Lower lobe of right lung (tissue), 2 donors: ENCODE data around the gene RPTOR. TPM values are rescaled to one million over a fixed set of nuclear protein-coding genes. Genes with fewer than 3 reads are reported as not detected.
"Not testable (repeated sequence)": the region's sequence is repeated elsewhere in the genome, so short reads cannot be mapped to it uniquely, and the experiment has no call there.

Experiments used
- ATAC-seq, 2 donors: fragments of 200-7000 bp; cut with Tn5 transposase; one replicate each; pipeline ENCODE4 v1.9.1; 2020 to 2022; ENCODE audit warnings: mild to moderate bottlenecking in 2 of 2, moderate library complexity in 2 of 2
- DNase-seq: peaks from one replicate; pipeline ENCODE4 v3.0.0-alpha.2; 2020
- H3K27ac ChIP-seq: fragments of 200-600 bp; one replicate; pipeline ENCODE4 v1.8.0; 2022
- H3K27me3 ChIP-seq: fragments of 200-600 bp; one replicate; pipeline ENCODE4 v1.8.0; 2022; ENCODE audit warnings: low read depth
- H3K36me3 ChIP-seq: fragments of 200-600 bp; one replicate; pipeline ENCODE4 v1.8.0; 2022; ENCODE audit warnings: mild to moderate bottlenecking
- H3K4me1 ChIP-seq: fragments of 200-600 bp; one replicate; pipeline ENCODE4 v1.8.0; 2022
- H3K4me3 ChIP-seq: fragments of 200-600 bp; one replicate; pipeline ENCODE4 v1.8.0; 2022; ENCODE audit warnings: mild to moderate bottlenecking
- H3K9me3 ChIP-seq: fragments of 200-600 bp; one replicate; pipeline ENCODE4 v1.8.0; 2022
- intact Hi-C: fragments of 100-400 bp; cut with DNase I; formaldehyde crosslinking; loops from one replicate; pipeline ENCODE4 v1.11.0; 2022
- total RNA-seq: library from RNA; stranded (reverse); fragmentation: NEBNext Ultra II Directional; extraction: Animal tissue kit (Norgen Biotek cat#: 25700); gene quantifications from one replicate; pipeline ENCODE4 v1.2.1, GENCODE V29; 2021
- TF ChIP-seq, protein P1 (sequence below): fragments of 200-600 bp; IDR thresholded peaks from one replicate; pipeline ENCODE4 v1.8.0; 2022; ENCODE audit warnings: antibody characterized with exemption, mild to moderate bottlenecking
- donor health status: DM: no; HTN: yes; CAD: no; lungs with severe emphysema.

Gene RPTOR
- total RNA-seq, 1 donor from 2014 or later: 34.0 TPM

DNA sequence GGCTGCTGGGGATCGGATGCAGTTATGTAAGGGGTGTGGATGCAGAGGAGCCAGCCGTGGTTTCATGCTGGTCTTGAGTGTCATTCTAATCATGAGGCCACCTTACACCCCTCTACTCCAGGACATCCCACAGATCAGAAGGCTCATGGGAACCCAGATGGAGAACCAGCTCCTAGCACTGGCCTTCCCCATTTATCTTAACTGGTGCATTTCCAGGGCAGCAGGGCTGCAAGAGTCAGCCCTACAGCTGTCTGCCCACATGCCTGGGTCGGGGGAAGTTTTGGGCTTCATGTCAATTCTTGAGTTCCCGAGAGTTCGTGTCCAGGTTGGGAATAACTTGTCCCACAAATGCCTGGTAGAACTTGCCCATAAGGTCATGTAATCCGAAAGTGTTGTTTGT, 29.1 kb downstream of the RPTOR start:
- H3K4me3 ChIP-seq: no peak overlapping the region
- H3K4me1 ChIP-seq: no peaks in the 10 kb centered on the region
- intact Hi-C loops: loop anchor here (10.0 kb wide), 1 partner anchor 149 kb away; no protein-coding TSS in a partner anchor
- no peak overlapping the region for H3K27ac ChIP-seq
- DNase-seq (no peak), ATAC-seq (no peak)
- no peaks in the 10 kb centered on the region for H3K27me3 ChIP-seq
- TF ChIP-seq, protein P1, sequence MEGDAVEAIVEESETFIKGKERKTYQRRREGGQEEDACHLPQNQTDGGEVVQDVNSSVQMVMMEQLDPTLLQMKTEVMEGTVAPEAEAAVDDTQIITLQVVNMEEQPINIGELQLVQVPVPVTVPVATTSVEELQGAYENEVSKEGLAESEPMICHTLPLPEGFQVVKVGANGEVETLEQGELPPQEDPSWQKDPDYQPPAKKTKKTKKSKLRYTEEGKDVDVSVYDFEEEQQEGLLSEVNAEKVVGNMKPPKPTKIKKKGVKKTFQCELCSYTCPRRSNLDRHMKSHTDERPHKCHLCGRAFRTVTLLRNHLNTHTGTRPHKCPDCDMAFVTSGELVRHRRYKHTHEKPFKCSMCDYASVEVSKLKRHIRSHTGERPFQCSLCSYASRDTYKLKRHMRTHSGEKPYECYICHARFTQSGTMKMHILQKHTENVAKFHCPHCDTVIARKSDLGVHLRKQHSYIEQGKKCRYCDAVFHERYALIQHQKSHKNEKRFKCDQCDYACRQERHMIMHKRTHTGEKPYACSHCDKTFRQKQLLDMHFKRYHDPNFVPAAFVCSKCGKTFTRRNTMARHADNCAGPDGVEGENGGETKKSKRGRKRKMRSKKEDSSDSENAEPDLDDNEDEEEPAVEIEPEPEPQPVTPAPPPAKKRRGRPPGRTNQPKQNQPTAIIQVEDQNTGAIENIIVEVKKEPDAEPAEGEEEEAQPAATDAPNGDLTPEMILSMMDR: no peak
- H3K9me3 ChIP-seq: no peaks in the 10 kb centered on the region
- H3K36me3 ChIP-seq: no peaks in the 10 kb centered on the region

DNA sequence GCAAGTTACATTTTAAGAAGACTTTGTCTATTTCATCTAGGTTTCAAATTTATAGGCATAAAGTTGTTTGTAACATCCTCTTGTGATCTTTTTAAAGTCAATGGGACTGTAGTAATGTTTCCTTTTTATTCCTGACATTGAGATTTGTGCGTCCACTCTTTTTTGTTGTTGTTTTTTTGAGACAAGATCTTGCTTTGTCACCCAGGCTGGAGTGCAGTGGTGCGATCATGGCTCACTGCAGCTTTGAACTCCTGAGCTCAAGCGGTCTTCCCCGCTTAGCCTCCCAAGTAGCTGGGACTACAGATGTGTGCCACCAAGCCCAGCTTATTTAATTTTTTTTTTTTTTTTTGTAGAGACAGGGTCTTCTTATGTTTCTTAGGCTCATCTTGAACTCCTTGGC, 29.9 kb downstream of the RPTOR start:
- intact Hi-C loops: loop anchor here (10.0 kb wide), 1 partner anchor 150 kb away; no protein-coding TSS in a partner anchor
- ATAC-seq (no peak), DNase-seq (no peak)
- H3K4me1 ChIP-seq: no peaks in the 10 kb centered on the region
- H3K27me3 ChIP-seq: no peaks in the 10 kb centered on the region
- no peaks in the 10 kb centered on the region for H3K9me3 ChIP-seq
- H3K27ac ChIP-seq: no peak overlapping the region
- H3K4me3 ChIP-seq: no peak overlapping the region
- H3K36me3 ChIP-seq: no peaks in the 10 kb centered on the region
- TF ChIP-seq, protein P1: no peak

DNA sequence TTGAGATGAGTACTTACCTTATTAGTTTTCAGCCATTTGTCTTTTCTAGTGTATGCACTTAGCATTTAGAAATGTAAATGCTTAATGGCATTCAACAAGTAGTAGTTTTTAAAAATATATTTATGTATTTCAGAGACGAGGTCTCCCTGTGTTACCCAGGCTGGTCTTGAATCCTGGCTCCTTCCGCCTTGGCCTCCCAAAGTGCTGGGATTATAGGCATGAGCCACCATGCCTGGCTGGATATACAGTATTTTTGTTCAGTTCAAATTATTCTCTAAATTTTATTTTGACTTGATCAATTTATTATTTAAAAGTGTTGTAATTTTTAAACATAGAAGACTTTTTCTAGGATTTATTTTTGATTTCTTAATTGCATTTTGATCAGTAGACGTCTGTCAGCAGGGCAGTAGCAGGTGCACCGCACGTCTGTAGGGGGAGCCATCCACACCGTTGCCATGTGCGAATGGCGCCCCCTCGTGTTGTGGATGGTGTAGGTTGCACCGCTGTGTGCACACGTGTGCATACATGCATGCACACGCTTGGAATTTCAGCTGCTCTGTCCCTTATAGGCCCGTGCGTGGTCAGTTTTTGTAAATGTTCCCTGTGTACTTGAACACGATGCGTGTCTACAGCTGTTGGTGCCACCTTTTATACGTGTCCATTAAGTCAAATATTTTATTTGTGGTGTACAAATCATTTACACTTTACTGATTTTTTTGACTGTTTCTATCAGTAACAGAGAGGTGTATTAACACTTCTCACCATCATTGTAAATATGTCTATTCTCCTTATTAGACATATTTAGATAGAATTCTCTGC, 30.6 kb downstream of the RPTOR start:
- Histone ChIP-seq H3K36me3 (no peaks in the 10 kb centered on the region), H3K27ac (no peak overlapping the region), H3K4me1 (no peaks in the 10 kb centered on the region), H3K4me3 (no peak overlapping the region), H3K27me3 (no peaks in the 10 kb centered on the region), H3K9me3 (no peaks in the 10 kb centered on the region)
- intact Hi-C loops: loop anchor here (10.0 kb wide), 1 partner anchor 150 kb away; no protein-coding TSS in a partner anchor
- DNase-seq (peak; percentile 93), ATAC-seq (peak; percentile 97 to 98)
- TF ChIP-seq, protein P1: peak; percentile 100

DNA sequence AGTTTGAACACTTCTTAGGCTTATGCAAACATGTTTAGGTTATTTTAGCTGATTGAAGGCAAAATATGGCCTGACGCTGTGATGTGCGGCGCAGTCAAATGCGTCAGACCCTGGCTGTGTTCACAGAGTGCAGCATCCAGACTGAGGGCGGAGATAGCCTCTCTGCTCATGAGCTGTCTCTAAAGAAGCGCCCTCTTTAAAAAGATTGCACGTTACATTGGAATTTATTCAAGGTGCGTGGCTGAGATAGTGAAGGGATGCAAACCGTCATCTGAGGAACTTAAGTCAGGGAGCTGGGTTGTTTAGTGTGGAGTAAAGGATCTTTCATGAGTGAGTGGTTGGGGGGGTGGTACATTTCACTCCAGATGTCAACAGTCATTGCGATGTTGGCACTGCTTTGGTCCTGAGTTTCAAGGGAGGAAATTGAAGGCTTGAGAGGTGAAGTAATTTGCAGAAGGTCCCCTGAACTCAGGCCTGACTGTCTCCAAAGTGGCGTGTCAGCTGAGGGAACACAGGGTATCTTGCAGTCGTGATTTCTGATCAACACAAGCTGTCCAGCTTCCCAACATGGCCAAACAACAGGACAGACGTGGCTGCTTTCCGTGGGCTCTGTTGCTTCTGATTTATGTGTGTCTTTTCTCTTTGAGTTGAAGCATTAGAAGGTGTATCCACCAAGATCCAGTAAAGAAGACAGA, 33.4 kb downstream of the RPTOR start:
- intact Hi-C loops: loop anchor here (10.0 kb wide), 1 partner anchor 153 kb away; no protein-coding TSS in a partner anchor
- TF ChIP-seq, protein P1: no peak
- ATAC-seq: peak; percentile 13 to 27
- no peak for DNase-seq
- Histone ChIP-seq H3K4me1 (no peaks in the 10 kb centered on the region), H3K9me3 (no peaks in the 10 kb centered on the region), H3K4me3 (no peak overlapping the region), H3K27ac (no peak overlapping the region), H3K27me3 (no peaks in the 10 kb centered on the region), H3K36me3 (no peaks in the 10 kb centered on the region)

DNA sequence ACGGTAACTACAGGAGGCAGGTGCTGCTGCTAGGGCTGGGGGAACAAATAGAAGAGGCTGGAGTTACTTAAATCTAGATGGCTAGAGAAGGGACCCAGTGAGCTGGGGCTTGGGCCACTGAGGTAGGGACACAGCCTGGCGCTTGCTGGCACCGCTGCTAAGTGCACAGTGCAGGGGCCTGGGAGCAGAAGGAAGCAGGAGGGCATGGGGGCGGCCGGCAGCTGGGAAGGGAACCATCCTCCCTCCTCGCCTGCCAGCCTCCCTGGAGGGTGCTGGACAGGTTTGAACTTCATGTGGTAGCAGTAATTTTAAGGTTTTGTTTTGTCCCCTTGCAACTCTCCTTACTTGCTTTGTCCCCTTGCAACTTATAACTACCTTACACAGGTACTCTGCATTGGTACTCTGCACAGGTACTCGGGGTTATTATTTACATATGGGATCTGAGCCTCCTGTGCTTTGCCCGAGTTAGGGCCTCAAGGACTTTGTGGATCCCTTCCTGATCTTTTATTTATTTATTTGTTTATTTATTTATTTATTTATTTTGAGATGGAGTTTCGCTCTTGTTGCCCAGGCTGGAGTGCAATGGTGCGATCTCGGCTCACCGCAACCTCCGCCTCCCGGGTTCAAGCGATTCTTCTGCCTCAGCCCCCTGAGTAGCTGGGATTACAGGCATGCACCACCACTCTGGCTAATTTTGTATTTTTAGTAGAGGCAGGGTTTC, 34.2 kb downstream of the RPTOR start:
- DNase-seq, H3K27me3 ChIP-seq, ATAC-seq, H3K27ac ChIP-seq, H3K9me3 ChIP-seq, H3K4me3 ChIP-seq, H3K4me1 ChIP-seq, H3K36me3 ChIP-seq: not testable (repeated sequence)
- intact Hi-C loops: loop anchor here (10.0 kb wide), 1 partner anchor 154 kb away; no protein-coding TSS in a partner anchor
